ENCODE data around the gene DIP2A. TPM values are rescaled to one million over a fixed set of nuclear protein-coding genes. Genes with fewer than 3 reads are reported as not detected.

The DIP2A gene
- total and polyA plus RNA-seq, 3 donors from 2014 or later: 42.5 to 104 (median 94.3) TPM

GRCh38 chr21:46543306-46543705 is 84.6 kb downstream of the DIP2A start:
- intact Hi-C loops (cut with DNase I; ENCODE audit: low total_unique reads): no loop called here
- WGBS, 2 donors: 91 to 99% methylated on average over 11 to 19 of the region's 19 CpGs
- TF ChIP-seq CTCF (IDR thresholded peaks at IDR 0.05) (no peak), POLR2A (IDR thresholded peaks at IDR 0.05) (no peak)
- Histone ChIP-seq H3K27ac (no peak overlapping the region), H3K4me3 (no peak overlapping the region), H3K27me3 (no peaks in the 10 kb centered on the region), H3K9me3 (no peaks in the 10 kb centered on the region), H3K4me1 (no peaks in the 10 kb centered on the region), H3K36me3 (ENCODE audit: low read depth, missing control alignments) (no peaks in the 10 kb centered on the region)
- DNase-seq: no peak

GRCh38 chr21:46544003-46544402 is 85.3 kb downstream of the DIP2A start:
- WGBS, 2 donors: 90 to 94% methylated on average over 8 of the region's 8 CpGs
- no peak for TF ChIP-seq POLR2A (IDR thresholded peaks at IDR 0.05)
- TF ChIP-seq CTCF (IDR thresholded peaks at IDR 0.05): no peak
- Histone ChIP-seq H3K4me3 (no peak overlapping the region), H3K4me1 (no peaks in the 10 kb centered on the region), H3K27ac (no peak overlapping the region), H3K9me3 (no peaks in the 10 kb centered on the region), H3K36me3 (ENCODE audit: low read depth, missing control alignments) (no peaks in the 10 kb centered on the region), H3K27me3 (no peaks in the 10 kb centered on the region)
- intact Hi-C loops (cut with DNase I; ENCODE audit: low total_unique reads): no loop called here
- no peak for DNase-seq

GRCh38 chr21:46544824-46545223 is 86.1 kb downstream of the DIP2A start:
- Histone ChIP-seq H3K4me1 (no peaks in the 10 kb centered on the region), H3K27me3 (no peaks in the 10 kb centered on the region), H3K4me3 (no peak overlapping the region), H3K27ac (no peak overlapping the region), H3K36me3 (ENCODE audit: low read depth, missing control alignments) (no peaks in the 10 kb centered on the region), H3K9me3 (no peaks in the 10 kb centered on the region)
- DNase-seq: no peak
- no peak for TF ChIP-seq POLR2A (IDR thresholded peaks at IDR 0.05)
- TF ChIP-seq CTCF (IDR thresholded peaks at IDR 0.05): no peak
- intact Hi-C loops (cut with DNase I; ENCODE audit: low total_unique reads): no loop called here
- 92 to 95% methylated on average over 5 of the region's 5 CpGs for WGBS, 2 donors

GRCh38 chr21:46545363-46545762 is 86.7 kb downstream of the DIP2A start:
- intact Hi-C loops (cut with DNase I; ENCODE audit: low total_unique reads): no loop called here
- H3K27me3 ChIP-seq: no peaks in the 10 kb centered on the region
- H3K36me3 ChIP-seq (ENCODE audit: low read depth, missing control alignments): no peaks in the 10 kb centered on the region
- DNase-seq: no peak
- no peaks in the 10 kb centered on the region for H3K9me3 ChIP-seq
- TF ChIP-seq CTCF (IDR thresholded peaks at IDR 0.05) (no peak), POLR2A (IDR thresholded peaks at IDR 0.05) (no peak)
- no peak overlapping the region for H3K27ac ChIP-seq
- H3K4me1 ChIP-seq: no peaks in the 10 kb centered on the region
- H3K4me3 ChIP-seq: no peak overlapping the region
- 85 to 100% methylated on average over 2 to 5 of the region's 5 CpGs for WGBS, 2 donors

- Histone ChIP-seq H3K4me3 (no peak overlapping the region), H3K36me3 (ENCODE audit: low read depth, missing control alignments) (no peaks in the 10 kb centered on the region), H3K4me1 (no peaks in the 10 kb centered on the region), H3K27ac (no peak overlapping the region), H3K27me3 (no peaks in the 10 kb centered on the region), H3K9me3 (no peaks in the 10 kb centered on the region)
- intact Hi-C loops (cut with DNase I; ENCODE audit: low total_unique reads): no loop called here
- no peak for DNase-seq
- no peak for TF ChIP-seq CTCF (IDR thresholded peaks at IDR 0.05)
- TF ChIP-seq POLR2A (IDR thresholded peaks at IDR 0.05): no peak
- WGBS, 2 donors: 87 to 92% methylated on average over 2 to 8 of the region's 8 CpGs
Measured at GRCh38 chr21:46545911-46546310, 87.2 kb downstream of the DIP2A start.
